AG09309 (cell line): ENCODE data around the gene RASGRP2.

Source experiments
- DNase-seq: peaks from one replicate; pipeline ENCODE4 v3.0.0-alpha.2; 2010; ENCODE audit warnings: low read depth
- H3K4me3 ChIP-seq: 2 replicates; pipeline ENCODE4 v1.5.1; 2011; ENCODE audit warnings: mild to moderate bottlenecking, low read depth, low read length, moderate library complexity; ENCODE audit not compliant: control insufficient read depth
- TF ChIP-seq, protein P1 (sequence below): IDR thresholded peaks from 2 replicates; pipeline ENCODE4 v1.5.1; 2011; ENCODE audit warnings: mild to moderate bottlenecking, low read depth, low read length, inconsistent platforms; ENCODE audit not compliant: insufficient read depth, control insufficient read depth; ENCODE audit errors: missing control alignments

Gene RASGRP2

DNA sequence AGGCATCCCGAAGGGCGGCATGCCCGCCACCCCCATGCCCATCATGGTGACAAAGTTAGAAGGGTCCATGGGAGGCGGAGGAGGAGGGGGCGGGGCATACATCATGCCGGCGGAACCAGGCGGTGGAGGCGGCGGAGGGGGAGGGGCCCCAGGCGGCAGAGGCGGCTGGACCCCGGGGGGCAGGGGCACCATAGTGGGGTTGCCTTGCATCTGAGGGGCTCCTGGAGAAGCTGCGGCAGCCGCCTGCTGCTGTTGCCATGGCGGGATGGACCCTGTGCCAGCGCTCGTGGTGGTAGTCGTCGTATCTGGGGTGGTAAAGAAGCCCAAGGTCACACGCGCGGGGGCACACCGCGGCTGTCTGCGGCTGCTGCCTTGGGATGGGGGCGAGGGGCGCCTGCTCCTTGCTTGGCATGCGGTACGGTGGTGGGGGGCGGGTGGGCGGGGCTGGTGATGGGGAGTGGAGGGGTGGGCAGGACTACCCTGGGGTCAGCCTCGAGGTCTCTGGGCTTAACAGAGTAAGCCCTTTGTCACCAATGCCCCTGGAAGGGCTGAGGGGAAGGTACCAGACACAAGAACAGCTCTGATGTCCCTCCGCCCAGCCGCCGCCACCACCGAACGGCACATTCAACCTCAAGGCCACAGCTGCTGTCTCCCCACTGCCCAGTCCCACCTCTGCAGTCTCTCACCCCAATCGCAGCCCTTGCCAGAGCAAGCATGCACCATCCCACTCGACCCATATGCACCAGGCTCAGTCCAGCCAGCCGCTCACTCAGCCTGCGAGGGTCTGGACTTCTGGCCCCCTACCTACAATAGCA, 22.1 kb upstream of the RASGRP2 start:
- no peak for DNase-seq
- no peak overlapping the region for H3K4me3 ChIP-seq
- TF ChIP-seq, protein P1, sequence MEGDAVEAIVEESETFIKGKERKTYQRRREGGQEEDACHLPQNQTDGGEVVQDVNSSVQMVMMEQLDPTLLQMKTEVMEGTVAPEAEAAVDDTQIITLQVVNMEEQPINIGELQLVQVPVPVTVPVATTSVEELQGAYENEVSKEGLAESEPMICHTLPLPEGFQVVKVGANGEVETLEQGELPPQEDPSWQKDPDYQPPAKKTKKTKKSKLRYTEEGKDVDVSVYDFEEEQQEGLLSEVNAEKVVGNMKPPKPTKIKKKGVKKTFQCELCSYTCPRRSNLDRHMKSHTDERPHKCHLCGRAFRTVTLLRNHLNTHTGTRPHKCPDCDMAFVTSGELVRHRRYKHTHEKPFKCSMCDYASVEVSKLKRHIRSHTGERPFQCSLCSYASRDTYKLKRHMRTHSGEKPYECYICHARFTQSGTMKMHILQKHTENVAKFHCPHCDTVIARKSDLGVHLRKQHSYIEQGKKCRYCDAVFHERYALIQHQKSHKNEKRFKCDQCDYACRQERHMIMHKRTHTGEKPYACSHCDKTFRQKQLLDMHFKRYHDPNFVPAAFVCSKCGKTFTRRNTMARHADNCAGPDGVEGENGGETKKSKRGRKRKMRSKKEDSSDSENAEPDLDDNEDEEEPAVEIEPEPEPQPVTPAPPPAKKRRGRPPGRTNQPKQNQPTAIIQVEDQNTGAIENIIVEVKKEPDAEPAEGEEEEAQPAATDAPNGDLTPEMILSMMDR = no peak

DNA sequence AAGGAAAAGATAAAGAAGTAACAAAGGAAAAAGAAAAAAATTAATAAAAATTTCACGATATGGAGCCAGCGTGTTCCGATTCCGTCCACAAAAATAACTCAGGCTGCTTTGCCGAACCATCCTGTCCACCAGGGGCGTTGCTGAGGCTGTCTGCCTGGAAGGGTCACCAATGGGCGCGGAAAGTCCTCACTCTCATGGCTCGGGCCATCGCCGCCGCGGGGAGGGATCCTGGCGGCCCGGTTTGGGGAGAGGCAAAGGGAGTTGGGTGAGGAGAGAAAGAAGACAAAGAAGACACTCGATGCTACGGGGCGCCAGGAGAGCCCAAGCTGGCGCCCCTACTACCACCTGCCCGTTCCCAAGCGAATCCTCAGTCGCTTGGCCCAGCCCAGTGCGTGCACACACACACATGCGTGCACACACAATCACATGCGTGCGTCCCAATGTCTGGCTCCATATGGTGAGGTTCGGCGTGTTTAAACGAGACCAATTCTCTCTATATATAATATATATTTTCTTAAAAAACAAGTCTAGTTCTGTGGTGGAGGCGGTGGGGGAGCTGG, 21.4 kb upstream of the RASGRP2 start:
- no peak for DNase-seq
- H3K4me3 ChIP-seq = no peak overlapping the region
- TF ChIP-seq, protein P1 = no peak

GRCh38 chr11:64764753-64765152, 20.8 kb upstream of the RASGRP2 start:
- TF ChIP-seq, protein P1 = no peak
- H3K4me3 ChIP-seq = no peak overlapping the region
- DNase-seq = no peak

GRCh38 chr11:64764040-64764611, 20.2 kb upstream of the RASGRP2 start:
- TF ChIP-seq, protein P1 = no peak
- DNase-seq = no peak
- H3K4me3 ChIP-seq = no peak overlapping the region

DNA sequence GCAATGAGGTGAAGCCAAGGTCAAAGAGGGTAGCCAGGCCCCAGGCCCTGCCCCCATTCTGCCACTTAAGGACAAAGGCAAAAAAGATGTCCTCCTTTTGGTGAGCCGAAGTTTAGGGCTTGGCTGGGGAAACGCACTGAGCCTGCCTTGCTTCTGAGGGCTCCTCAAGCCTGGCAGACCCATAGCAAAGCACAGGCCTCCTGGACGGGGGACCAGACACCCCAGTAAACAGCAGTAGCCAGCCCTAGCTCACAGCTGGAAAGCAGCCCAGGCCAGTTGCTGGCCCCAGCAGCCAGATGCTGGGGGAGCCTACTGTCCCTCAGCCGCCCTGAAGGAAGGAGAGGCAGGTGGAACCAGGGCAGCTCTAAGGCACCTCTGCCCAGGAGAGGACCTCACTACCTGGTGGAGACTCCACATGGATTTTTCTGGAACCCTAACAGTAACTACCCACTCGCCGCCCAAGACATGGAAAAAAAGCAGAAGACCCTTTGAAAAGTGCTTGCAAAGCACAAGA, 19.6 kb upstream of the RASGRP2 start:
- TF ChIP-seq, protein P1 = no peak
- H3K4me3 ChIP-seq = no peak overlapping the region
- DNase-seq = no peak

DNA sequence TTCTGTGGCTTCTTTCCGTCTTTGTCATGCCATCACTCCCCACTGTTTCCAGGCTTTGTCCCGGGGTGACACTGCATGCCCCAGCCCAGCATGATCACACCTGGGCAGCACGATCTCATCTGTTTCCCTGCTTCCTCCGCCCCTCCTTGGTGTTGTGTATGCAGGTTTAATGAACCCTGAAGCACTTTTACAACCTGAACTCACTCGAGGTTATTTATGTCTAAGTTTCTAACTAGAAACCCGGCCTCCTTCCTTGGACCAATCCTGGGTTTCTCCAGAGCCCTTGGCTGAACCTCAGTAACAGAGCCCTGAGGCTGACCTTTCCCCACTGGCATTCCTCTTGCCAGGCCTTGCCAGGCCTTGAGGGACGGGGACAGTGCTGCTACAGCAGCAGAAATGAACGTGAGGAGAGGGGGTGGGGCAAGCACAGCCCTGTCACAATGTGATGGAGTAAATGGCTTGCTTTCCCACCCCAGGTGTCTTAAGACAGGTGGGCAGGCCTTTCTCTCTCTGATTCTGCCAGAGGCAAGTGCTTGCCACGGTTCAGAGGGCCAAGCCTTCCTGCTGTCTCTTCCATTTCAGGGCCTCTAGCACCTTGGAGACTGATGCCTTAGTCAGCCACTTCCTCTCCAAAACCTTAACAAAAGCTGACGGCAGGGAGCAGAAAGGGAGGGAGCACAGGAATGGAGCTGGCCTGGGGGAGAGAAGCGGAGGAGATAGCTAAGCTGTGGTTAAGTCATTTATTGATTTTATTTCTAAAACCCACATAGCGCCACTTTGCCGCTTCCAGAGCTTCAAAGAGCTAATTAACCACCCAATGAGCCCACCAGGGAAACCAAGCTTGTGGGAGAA, 19.0 kb upstream of the RASGRP2 start:
- H3K4me3 ChIP-seq = no peak overlapping the region
- DNase-seq = no peak
- TF ChIP-seq, protein P1 = no peak
